ENCODE data around the gene AAMDC. TPM values are rescaled to one million over a fixed set of nuclear protein-coding genes. Genes with fewer than 3 reads are reported as not detected.

AAMDC gene
- total RNA-seq, 1 donor from 2014 or later = 30.3 TPM

DNA sequence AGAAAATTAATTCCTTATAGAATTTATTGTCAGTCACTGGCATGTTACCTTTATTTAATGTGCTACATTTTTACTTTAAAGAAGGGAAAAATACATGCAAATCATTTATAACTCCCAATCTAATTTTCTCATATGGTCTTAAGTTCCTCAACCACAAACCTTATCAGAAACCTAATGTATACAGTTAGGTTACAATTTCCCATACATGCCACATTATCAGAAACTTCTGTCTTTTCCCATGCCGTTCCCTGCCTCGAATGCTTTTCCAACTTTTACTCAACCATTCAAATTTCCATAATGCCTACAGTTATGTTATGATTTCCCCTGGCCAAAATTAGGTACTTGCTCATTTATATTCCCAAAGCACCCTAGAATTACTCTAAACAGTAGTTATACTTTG lies 14.0 kb upstream of the AAMDC start:
- TF ChIP-seq, protein P1, sequence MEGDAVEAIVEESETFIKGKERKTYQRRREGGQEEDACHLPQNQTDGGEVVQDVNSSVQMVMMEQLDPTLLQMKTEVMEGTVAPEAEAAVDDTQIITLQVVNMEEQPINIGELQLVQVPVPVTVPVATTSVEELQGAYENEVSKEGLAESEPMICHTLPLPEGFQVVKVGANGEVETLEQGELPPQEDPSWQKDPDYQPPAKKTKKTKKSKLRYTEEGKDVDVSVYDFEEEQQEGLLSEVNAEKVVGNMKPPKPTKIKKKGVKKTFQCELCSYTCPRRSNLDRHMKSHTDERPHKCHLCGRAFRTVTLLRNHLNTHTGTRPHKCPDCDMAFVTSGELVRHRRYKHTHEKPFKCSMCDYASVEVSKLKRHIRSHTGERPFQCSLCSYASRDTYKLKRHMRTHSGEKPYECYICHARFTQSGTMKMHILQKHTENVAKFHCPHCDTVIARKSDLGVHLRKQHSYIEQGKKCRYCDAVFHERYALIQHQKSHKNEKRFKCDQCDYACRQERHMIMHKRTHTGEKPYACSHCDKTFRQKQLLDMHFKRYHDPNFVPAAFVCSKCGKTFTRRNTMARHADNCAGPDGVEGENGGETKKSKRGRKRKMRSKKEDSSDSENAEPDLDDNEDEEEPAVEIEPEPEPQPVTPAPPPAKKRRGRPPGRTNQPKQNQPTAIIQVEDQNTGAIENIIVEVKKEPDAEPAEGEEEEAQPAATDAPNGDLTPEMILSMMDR (IDR thresholded peaks at IDR 0.05) = no peak
- Histone ChIP-seq H3K9me3 (no peaks in the 10 kb centered on the region), H3K27me3 (ENCODE audit: low read depth) (no peaks in the 10 kb centered on the region), H3K4me3 (no peak overlapping the region), H3K27ac (no peak overlapping the region), H3K4me1 (peaks cover 9% of the 10 kb centered on the region), H3K36me3 (peaks cover 6% of the 10 kb centered on the region)
- ATAC-seq (no peak), DNase-seq (no peak)
- intact Hi-C loops (cut with DNase I) = no loop called here

DNA sequence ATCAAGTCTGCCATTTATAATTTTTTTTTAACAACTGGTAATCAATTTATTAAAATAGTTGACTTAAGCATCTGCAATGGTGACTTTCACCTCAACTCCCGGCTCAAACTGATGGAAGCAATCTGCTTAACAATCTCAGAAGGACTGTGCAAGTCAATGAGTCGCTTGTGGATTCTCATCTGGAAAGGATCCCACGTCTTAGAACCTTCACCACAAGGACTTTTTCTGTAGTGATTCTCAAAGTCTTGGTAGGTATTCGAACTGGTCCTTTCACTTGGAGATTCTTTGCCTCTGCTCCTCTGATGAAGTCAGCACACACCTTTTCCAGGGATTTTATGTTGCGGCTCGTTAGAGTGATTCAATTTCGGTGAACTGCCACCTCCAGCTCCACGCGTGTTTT lies 7.7 kb upstream of the AAMDC start:
- Histone ChIP-seq H3K4me3 (no peak overlapping the region), H3K27ac (no peak overlapping the region), H3K36me3 (peaks cover 6% of the 10 kb centered on the region), H3K9me3 (peaks cover 4% of the 10 kb centered on the region), H3K27me3 (ENCODE audit: low read depth) (no peaks in the 10 kb centered on the region), H3K4me1 (peaks cover 17% of the 10 kb centered on the region)
- TF ChIP-seq, protein P1 (IDR thresholded peaks at IDR 0.05) = no peak
- DNase-seq = no peak
- intact Hi-C loops (cut with DNase I) = no loop called here
- ATAC-seq = no peak

DNA sequence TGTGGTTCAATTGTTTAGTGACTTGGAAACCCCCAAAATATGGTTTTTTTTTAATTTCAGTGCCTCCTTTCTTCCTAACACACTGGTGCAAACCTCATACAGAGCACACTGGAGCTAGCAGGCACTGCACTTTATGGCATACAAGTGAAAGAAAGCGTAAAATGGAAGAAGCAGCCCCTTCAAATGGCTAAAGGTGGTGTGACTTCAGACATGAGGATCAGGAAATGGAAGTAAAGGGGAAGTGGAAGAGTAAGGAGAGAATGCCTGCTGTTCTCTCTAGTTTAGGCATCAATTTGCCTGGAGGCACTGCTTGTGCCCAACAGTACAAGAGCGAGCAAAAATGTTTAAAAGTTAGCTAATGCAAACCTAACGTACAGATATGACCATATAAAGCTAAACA lies 6.1 kb upstream of the AAMDC start:
- TF ChIP-seq, protein P1 (IDR thresholded peaks at IDR 0.05) = no peak
- intact Hi-C loops (cut with DNase I) = no loop called here
- ATAC-seq (no peak), DNase-seq (no peak)
- no peaks in the 10 kb centered on the region for H3K27me3 ChIP-seq (ENCODE audit: low read depth)
- peaks cover 6% of the 10 kb centered on the region for H3K36me3 ChIP-seq
- no peak overlapping the region for H3K27ac ChIP-seq
- H3K9me3 ChIP-seq = peaks cover 4% of the 10 kb centered on the region
- peaks cover 27% of the 10 kb centered on the region for H3K4me1 ChIP-seq
- H3K4me3 ChIP-seq = no peak overlapping the region

DNA sequence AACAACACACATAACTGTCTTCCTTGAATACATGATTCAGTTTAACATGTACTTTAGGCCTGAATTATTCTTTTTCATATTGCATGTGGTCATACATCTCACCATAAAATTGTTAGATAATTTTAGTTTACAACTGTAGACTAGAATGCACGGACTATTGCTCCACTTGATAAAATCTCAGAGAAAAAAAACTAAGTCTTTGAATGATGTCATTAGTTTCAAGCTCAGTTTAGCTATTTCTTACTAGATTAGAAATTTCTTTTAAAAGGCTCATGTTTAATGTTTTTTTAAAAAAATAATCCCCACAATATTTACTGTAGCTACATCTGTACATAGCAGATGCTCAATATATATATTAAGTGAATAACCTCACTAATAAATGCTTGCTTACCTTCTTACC lies 5.5 kb upstream of the AAMDC start:
- H3K9me3 ChIP-seq = peaks cover 4% of the 10 kb centered on the region
- H3K36me3 ChIP-seq = peaks cover 6% of the 10 kb centered on the region
- H3K27ac ChIP-seq = no peak overlapping the region
- H3K4me1 ChIP-seq = peaks cover 27% of the 10 kb centered on the region
- DNase-seq (no peak), ATAC-seq (no peak)
- intact Hi-C loops (cut with DNase I) = no loop called here
- no peaks in the 10 kb centered on the region for H3K27me3 ChIP-seq (ENCODE audit: low read depth)
- TF ChIP-seq, protein P1 (IDR thresholded peaks at IDR 0.05) = no peak
- no peak overlapping the region for H3K4me3 ChIP-seq

DNA sequence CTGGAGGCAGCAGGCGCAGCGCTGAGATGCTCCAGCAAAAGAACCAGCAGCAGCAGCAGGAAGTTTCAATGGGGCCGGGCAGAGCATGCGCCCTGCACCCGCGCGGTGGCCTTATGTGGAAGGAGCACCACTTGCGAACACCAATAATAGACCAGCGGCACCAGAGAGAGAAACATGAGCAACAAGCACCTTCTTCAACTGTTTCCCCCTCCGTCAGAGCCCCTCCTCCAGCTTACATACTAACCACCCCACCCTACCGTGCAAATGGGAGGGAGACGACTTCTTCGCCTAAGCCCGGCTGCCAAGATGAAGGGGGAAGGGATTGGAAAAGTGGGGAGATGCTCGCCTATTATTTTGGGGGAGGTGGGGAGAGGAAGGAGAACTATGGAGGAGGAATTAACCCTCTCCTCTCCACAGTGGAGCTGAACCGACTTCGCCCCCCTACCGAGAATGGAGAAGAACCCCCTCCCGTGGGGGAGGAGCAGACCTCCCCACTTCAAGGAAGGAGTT lies 1.5 kb upstream of the AAMDC start:
- Histone ChIP-seq H3K4me3 (peak overlapping the region; percentile 97), H3K36me3 (no peaks in the 10 kb centered on the region), H3K4me1 (peaks cover 55% of the 10 kb centered on the region), H3K9me3 (peaks cover 4% of the 10 kb centered on the region), H3K27ac (peak overlapping the region; percentile 92), H3K27me3 (ENCODE audit: low read depth) (no peaks in the 10 kb centered on the region)
- TF ChIP-seq, protein P1 (IDR thresholded peaks at IDR 0.05) = no peak
- peak; percentile 89 for DNase-seq
- peak; percentile 67 for ATAC-seq
- intact Hi-C loops (cut with DNase I) = no loop called here

Data from lower lobe of right lung (tissue), 2 donors.